ENCODE measurements around the gene TTC4. TPM values are rescaled to one million over a fixed set of nuclear protein-coding genes. Genes with fewer than 3 reads are reported as not detected.

Gene TTC4
- polyA plus RNA-seq, 10 donors, result 20.9 to 32.2 (median 26.1) TPM

- DNase-seq, result no peak
Observed at GRCh38 chr1:54701066-54701465, 14.6 kb upstream of the TTC4 start.

- DNase-seq, result no peak
Observed at GRCh38 chr1:54701996-54702395, 13.7 kb upstream of the TTC4 start.

- DNase-seq, result no peak
Observed at GRCh38 chr1:54703471-54703870, 12.2 kb upstream of the TTC4 start.

GRCh38 chr1:54705153-54705552 lies 10.5 kb upstream of the TTC4 start:
- DNase-seq, result no peak

- DNase-seq, result no peak
Observed at GRCh38 chr1:54706419-54706818, 9.2 kb upstream of the TTC4 start.

GRCh38 chr1:54708385-54708784 lies 7.3 kb upstream of the TTC4 start:
- DNase-seq, result no peak

GRCh38 chr1:54709547-54710292 lies 5.9 kb upstream of the TTC4 start:
- DNase-seq, result no peak

GRCh38 chr1:54710434-54710833 lies 5.2 kb upstream of the TTC4 start:
- DNase-seq, result no peak

GRCh38 chr1:54710841-54711240 lies 4.8 kb upstream of the TTC4 start:
- DNase-seq, result no peak

- DNase-seq, result no peak
Observed at GRCh38 chr1:54711536-54711935, 4.1 kb upstream of the TTC4 start.

GRCh38 chr1:54714881-54715492 lies 674 bp upstream of the TTC4 start:
- DNase-seq, result no peak

- DNase-seq, result peak in 1 of 3 donors; percentile 29
Observed at GRCh38 chr1:54716299-54717047, 812 bp downstream of the TTC4 start.

- no peak for DNase-seq
Observed at GRCh38 chr1:54721719-54722118, 6.1 kb downstream of the TTC4 start.

- no peak for DNase-seq
Observed at GRCh38 chr1:54723985-54724384, 8.3 kb downstream of the TTC4 start.

- DNase-seq, result no peak
Observed at GRCh38 chr1:54724771-54725170, 9.1 kb downstream of the TTC4 start.

- no peak for DNase-seq
Observed at GRCh38 chr1:54728027-54728426, 12.4 kb downstream of the TTC4 start.

- no peak for DNase-seq
Observed at GRCh38 chr1:54736685-54737084, 21.0 kb downstream of the TTC4 start.

- no peak for DNase-seq
Observed at GRCh38 chr1:54738244-54738643, 22.6 kb downstream of the TTC4 start.

GRCh38 chr1:54741531-54741930 lies 25.9 kb downstream of the TTC4 start:
- no peak for DNase-seq

GRCh38 chr1:54742282-54742681 lies 26.6 kb downstream of the TTC4 start:
- peak; percentile 0 to 44 (median 17) for DNase-seq

GRCh38 chr1:54743416-54744226 lies 28.0 kb downstream of the TTC4 start:
- no peak for DNase-seq

GRCh38 chr1:54744696-54745095 lies 29.0 kb downstream of the TTC4 start:
- DNase-seq, result no peak

All from muscle of back (tissue), 11 donors.